Hematopoietic multipotent progenitor cell (in vitro differentiated cells): Measurements from ENCODE around the gene LCA5L. TPM values are rescaled to one million over a fixed set of nuclear protein-coding genes. Genes with fewer than 3 reads are reported as not detected.

ENCODE experiments used
- DNase-seq, 3 donors: peaks; one replicate each; pipeline ENCODE4 v3.0.0-alpha.2; 2011 to 2015; ENCODE audit warnings: low read depth in 2 of 3, low spot score in 2 of 3
- small RNA-seq: library from RNA; depleted of rRNA; stranded (forward); fragments of <200 nt; gene quantifications from one replicate; pipeline ENCODE3, GENCODE V24; 2012
- total RNA-seq: library from RNA; depleted of rRNA; stranded (reverse); fragments of >200 nt; gene quantifications from one replicate; pipeline ENCODE4 v1.2.3, GENCODE V29; 2012

Gene LCA5L
- total RNA-seq, 1 donor = 0.27 TPM

GRCh38 chr21:39363607-39364555 is 81.7 kb downstream of the LCA5L start:
- DNase-seq = peak in 2 of 3 donors; percentile 64 to 76

DNA sequence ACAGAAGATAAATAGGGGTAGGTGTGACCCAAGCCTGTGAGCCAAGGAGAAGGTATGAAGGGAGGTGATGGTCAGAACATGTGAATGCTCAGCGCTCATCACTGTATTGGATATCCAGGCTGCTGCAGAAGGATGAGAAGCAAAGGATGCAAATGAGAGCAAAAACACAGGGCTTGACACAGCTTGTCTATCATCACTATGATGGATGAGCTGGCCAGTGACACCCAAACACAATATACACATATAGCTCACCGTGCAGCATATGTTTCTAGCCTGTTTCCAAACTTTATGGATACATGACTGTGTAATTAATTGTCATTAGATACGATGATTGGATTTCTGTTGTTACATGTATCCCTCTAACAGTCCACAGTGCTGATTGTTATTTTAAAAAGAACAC is 82.8 kb downstream of the LCA5L start:
- no peak for DNase-seq

- no peak for DNase-seq
These were observed 86.2 kb downstream of the LCA5L start for GRCh38 chr21:39359382-39359781.

Small RNA genes lying within 50 kb of the gene (small RNA-seq; reads per million reads assigned to genes)
- not detected for gene MIR6508

Other genes starting within 250 kb of the LCA5L start
- gene BRWD1, start 132.1 kb downstream of the LCA5L start, total RNA-seq = 46.6 TPM
- 76.2 TPM for gene HMGN1, start 96.7 kb downstream of the LCA5L start, total RNA-seq
- gene SH3BGR, start 6.2 kb upstream of the LCA5L start, total RNA-seq = 0.27 TPM
- under 0.01 TPM for gene B3GALT5, start 167.2 kb upstream of the LCA5L start, total RNA-seq